Measurements from ENCODE around the gene HSDL2.
A peak's percentile ranks its signal among the peaks of the same experiment; 100 is the strongest.
"Not testable (repeated sequence)": the region's sequence is repeated elsewhere in the genome, so short reads cannot be mapped to it uniquely, and the experiment has no call there.

HSDL2 gene

GRCh38 chr9:112380102-112380824, at the start of gene HSDL2:
TSS of gene HSDL2 (plus strand) at chr9:112380108. CDS start at chr9:112380164, 56 bp downstream.
- DNase-seq, result no peak

GRCh38 chr9:112331674-112331952, 48.3 kb upstream of the HSDL2 start:
- no peak for DNase-seq

- DNase-seq, result no peak
Observed at GRCh38 chr9:112332214-112332613, 47.7 kb upstream of the HSDL2 start.

DNA sequence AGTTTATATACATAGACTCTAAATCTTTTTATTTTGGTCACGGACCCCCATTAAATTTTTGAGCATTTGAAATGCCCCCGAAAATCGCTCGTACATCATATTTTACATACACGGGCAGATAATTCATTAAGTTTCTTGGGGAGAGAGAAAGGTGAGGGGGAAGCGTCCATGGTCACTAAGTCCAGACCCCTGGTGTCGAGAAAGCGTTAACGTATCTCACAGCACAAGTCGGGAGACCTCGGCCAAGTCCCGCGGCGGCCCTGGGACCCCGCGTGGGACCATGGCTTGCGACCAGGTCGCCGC, 47.3 kb upstream of the HSDL2 start:
- no peak for DNase-seq

- DNase-seq, result no peak
Observed at GRCh38 chr9:112332977-112333638, 46.8 kb upstream of the HSDL2 start, which contains the start of gene PTBP3. TSS of gene PTBP3 (minus strand) at chr9:112333619. CDS start at chr9:112297865, 35,754 bp downstream.

DNA sequence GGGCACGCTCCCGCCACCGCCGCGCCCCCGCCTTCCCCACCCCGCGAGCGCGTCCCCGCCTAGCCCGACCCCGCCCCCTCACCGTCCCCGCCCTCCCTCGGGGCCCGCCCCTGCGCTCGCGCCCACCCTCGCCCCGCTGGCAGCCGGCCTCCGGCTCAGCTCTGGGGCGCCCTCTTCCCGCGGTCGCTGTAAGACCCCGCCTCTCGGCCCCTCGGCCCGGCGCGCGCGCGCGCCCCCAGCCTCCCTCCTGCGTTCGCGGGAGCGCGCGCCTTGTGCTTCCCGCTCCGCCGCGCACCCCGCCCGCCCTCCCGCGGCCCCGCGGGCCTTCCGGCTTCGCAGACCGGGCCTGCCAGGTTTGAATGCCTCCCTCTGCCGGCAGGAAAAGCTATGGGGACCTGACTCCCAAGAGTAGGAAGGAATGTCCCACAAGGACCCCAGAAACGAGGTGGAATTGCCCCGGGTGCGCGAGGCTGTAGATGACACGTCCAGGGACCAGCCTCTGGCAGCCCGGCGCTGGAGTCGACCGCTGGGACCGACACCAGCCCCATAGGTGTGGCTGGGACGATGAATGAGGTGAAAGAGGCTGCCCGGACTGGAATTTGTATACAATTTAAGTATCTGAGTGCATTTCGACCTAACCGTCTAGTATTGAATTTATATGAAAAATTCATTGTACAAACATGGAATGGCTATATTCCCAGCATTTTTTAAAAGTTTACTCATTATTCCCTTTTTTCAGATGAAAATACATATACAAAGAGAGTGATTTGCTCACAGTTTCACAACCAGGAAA, 46.1 kb upstream of the HSDL2 start:
- peak; percentile 68 for DNase-seq

DNA sequence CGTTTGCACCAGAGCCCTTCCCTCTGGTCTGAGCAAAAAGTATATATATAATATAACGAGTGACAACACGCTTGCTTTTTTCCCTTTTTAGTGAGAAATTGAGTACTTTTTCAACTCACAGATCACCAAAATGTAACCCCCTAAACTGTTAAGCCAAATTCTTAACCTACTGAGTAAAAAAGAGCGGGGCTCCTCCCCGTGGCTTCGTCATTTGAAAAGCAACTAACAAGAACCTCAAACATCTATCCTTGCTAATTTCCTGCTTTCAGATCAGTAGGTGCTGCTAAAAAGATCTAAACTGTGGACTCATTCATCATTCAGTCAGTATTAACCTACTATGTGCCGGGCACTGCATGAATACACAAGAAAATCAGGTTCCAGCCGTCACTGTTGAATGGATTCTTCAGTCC, 45.5 kb upstream of the HSDL2 start:
- DNase-seq, result no peak

DNA sequence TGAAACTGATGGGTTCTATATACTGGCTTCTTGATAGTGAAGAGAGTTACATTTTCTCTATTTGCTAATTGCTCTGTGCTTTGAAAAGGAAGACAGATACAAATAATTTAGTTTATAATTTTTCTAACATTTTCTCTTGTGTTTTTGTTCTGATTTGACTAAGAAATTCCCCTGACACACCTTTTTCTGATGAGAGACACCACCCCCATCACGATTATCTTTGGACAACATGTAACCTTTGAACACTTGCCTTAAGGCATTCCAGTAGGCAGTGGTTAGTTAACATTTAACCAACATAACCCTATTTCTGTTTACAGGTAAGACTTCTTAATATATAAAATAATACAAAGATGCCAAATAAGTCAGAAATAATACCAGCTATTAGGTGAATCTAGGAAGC, 42.4 kb upstream of the HSDL2 start:
- DNase-seq, result no peak

GRCh38 chr9:112338561-112338960, 41.3 kb upstream of the HSDL2 start:
- DNase-seq, result no peak

DNA sequence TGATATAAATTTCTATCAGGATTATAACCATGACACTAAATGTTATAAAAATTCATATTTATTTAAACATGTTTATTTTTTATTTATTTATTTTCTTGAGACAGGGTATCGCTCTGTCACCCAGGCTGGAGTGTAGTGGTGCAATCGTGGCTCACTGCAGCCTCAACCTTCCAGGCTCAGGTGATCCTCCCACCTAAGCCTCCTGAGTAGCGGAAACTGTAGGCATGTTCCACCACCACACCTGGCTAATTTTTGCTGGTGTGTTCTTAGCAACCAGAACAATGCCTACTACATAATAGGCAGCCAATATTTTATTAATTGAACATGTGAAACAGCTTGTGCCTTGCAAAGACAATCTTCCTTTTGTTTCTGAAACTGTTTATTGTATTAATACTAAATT, 40.0 kb upstream of the HSDL2 start:
- no peak for DNase-seq

DNA sequence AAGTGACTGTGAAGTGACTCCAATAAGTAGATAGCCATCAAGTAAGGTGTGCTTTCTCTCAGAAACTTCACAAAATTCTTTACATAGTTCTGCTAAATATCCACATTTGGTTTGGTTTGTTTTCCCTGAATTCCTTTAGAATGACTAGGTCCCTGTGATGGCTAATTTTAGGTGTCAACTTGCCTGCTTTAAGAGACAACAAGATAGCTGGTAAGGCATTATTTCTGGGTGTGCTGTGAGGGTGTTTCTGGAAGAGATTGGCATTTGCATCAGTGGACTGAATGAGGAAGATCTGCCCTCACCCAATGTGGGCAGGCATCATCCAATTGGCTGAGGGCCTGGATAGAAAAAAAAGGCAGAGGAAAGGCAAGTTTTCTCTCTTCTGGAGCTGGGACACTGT, 38.2 kb upstream of the HSDL2 start:
- DNase-seq, result no peak

GRCh38 chr9:112348257-112349007, 31.5 kb upstream of the HSDL2 start:
- DNase-seq, result no peak

- DNase-seq, result no peak
Observed at GRCh38 chr9:112349008-112349333, 30.9 kb upstream of the HSDL2 start.

GRCh38 chr9:112351184-112351583, 28.7 kb upstream of the HSDL2 start:
- no peak for DNase-seq

DNA sequence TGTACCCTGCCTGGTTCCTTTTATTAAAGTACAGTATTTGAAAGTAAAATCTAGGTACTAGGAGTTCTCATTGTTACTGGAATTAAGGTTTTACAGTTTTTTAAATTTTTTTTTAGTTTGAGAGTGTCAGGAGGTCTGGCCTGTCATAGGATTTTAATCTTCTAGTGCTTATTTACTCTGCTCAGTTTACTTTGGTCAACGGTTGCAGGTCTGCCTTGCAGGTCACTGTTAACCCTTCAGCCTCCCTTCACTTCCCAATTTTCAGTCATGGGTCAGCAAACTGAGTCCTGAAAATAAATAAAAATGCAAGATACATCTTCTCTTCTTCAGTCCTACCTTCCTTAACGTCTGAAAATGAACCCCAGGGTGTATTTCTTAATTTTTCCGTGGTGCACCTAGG, 27.7 kb upstream of the HSDL2 start:
- no peak for DNase-seq

GRCh38 chr9:112354081-112354743, 25.7 kb upstream of the HSDL2 start:
- DNase-seq, result no peak

- DNase-seq, result no peak
Observed at GRCh38 chr9:112355427-112355897, 24.4 kb upstream of the HSDL2 start.

GRCh38 chr9:112360047-112360804, 19.7 kb upstream of the HSDL2 start:
- DNase-seq, result no peak

DNA sequence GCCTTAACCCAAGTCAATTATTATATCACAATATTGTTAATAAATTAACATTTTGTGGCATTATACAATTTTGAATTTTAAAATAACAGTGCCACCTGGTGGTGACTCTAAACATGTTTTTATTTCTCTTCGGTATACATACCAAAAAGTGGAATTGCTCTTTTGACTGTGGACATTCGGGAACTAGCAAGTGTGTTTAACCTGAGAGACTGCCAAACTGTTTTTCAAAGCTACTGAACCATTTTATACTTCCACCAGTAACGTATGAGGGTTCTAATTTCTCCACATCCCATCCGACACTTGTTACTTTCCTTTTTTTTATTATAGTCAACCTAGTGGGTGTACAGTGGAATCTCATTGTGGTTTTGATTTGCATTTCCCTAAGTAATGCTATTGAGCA, 18.3 kb upstream of the HSDL2 start:
- no peak for DNase-seq

- DNase-seq, result no peak
Observed at GRCh38 chr9:112364761-112365160, 15.1 kb upstream of the HSDL2 start.

- DNase-seq, result not testable (repeated sequence)
Observed at GRCh38 chr9:112365257-112365656, 14.7 kb upstream of the HSDL2 start.

DNA sequence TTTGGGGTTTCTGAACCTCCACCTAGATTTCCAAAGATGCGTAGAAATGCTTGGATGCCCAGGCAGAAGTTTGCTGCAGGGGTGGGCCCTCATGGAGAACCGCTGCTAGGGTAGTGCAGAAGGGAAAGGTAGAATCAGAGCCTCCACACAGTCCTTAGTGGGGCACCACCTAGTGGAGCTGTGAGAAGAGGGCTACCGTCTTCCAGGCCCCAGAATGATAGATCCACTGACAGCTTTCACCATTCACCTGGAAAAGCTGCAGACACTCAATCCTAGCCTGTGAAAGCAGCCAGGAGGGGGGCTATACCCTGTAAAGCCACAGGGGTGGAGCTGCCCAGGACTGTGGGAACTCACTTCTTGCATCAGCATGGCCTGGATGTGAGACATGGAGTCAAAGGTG, 13.3 kb upstream of the HSDL2 start:
- no peak for DNase-seq

All from GOT3 (cell line).